Stimulated activated memory B cell treated with anti-CD40 and anti-IgM and Interleukin-4, amounts not matched to agents 10 μg/mL and 1 μg/mL and 100 μg/mL, for 72 hours (primary cell): Measurements from ENCODE around the gene COPZ1.

Experiments used
- ATAC-seq: fragments of 150-1000 bp; cut with Tn5 transposase; 2 replicates; pipeline ENCODE4 v1.10.0; 2021
- H3K27ac Mint-ChIP-seq: one replicate; pipeline ENCODE4 v1.8.0; 2022; ENCODE audit warnings: mild to moderate bottlenecking, mixed read lengths
- H3K27me3 Mint-ChIP-seq: one replicate; pipeline ENCODE4 v1.8.0; 2022; ENCODE audit warnings: mixed read lengths
- H3K36me3 Mint-ChIP-seq: one replicate; pipeline ENCODE4 v1.8.0; 2022; ENCODE audit warnings: mixed read lengths
- H3K4me1 Mint-ChIP-seq: one replicate; pipeline ENCODE4 v1.8.0; 2022; ENCODE audit warnings: mixed read lengths
- H3K4me3 Mint-ChIP-seq: one replicate; pipeline ENCODE4 v1.8.0; 2022; ENCODE audit warnings: mild to moderate bottlenecking, moderate library complexity, mixed read lengths
- H3K9me3 Mint-ChIP-seq: one replicate; pipeline ENCODE4 v1.8.0; 2022; ENCODE audit warnings: mixed read lengths

COPZ1 gene

GRCh38 chr12:54398995-54399793, 74.3 kb downstream of the COPZ1 start:
- no peak overlapping the region for H3K4me3 Mint-ChIP-seq
- no peaks in the 10 kb centered on the region for H3K36me3 Mint-ChIP-seq
- peak; percentile 83 for ATAC-seq
- H3K27me3 Mint-ChIP-seq: no peaks in the 10 kb centered on the region
- no peak overlapping the region for H3K27ac Mint-ChIP-seq
- peaks cover 2% of the 10 kb centered on the region for H3K4me1 Mint-ChIP-seq
- no peaks in the 10 kb centered on the region for H3K9me3 Mint-ChIP-seq

- Mint-ChIP-seq H3K4me1 (peaks cover 6% of the 10 kb centered on the region), H3K36me3 (no peaks in the 10 kb centered on the region), H3K4me3 (no peak overlapping the region), H3K27ac (no peak overlapping the region), H3K27me3 (peaks cover 6% of the 10 kb centered on the region), H3K9me3 (no peaks in the 10 kb centered on the region)
- no peak for ATAC-seq
Measured at GRCh38 chr12:54401119-54401518, 76.2 kb downstream of the COPZ1 start.
